K562 (cell line): ENCODE results near the gene ZNF346. TPM values are rescaled to one million over a fixed set of nuclear protein-coding genes. Genes with fewer than 3 reads are reported as not detected.

Source experiments
- ATAC-seq: fragments of 200-7000 bp; cut with Tn5 transposase; 3 replicates; pipeline ENCODE4 v1.9.1; 2020; ENCODE audit warnings: moderate library complexity
- BruUV-seq: library from RNA; stranded (reverse); fragments of 400-500 nt; replicated peaks from 2 replicates; lab custom pipeline; 2021; lab: Mats Ljungman, UMichigan
- CTCF ChIA-PET: fragments of 300-600 bp; formaldehyde crosslinking; extraction: SDS; loops from one replicate; lab custom pipeline; 2021; ENCODE audit warnings: low intra/inter-chr PET ratio; lab: Yijun Ruan, JAX
- POLR2A ChIA-PET: fragments of 300-600, 350-650 bp; sonication (Branson Sonifier 250); formaldehyde crosslinking; extraction: SDS; loops from one replicate; lab custom pipeline; 2021; ENCODE audit warnings: antibody characterized with exemption, inconsistent platforms; lab: Yijun Ruan, JAX
- DNase-seq, 4 experiments: peaks; one replicate each; pipeline versions ENCODE4 v3.0.0 to v3.0.0-alpha.2; 2011 to 2018; ENCODE audit warnings: low spot score in 3 of 4, mixed read lengths in 3 of 4; ENCODE audit errors: extremely low read depth in 1 of 4
- FAIRE-seq: peaks from 2 replicates; lab custom pipeline; 2011; peaks lifted over from hg19 to GRCh38; lab: Jason Lieb, UNC
- H2AFZ ChIP-seq: 2 replicates; pipeline ENCODE4 v1.6.0; 2011; ENCODE audit warnings: low read depth, low read length, control low read depth, inconsistent platforms
- H3K27ac ChIP-seq: fragments of 200-600 bp; 3 replicates; pipeline ENCODE4 v1.8.0; 2011; ENCODE audit warnings: low read depth, mild to moderate bottlenecking, control low read depth, inconsistent platforms, low read length, moderate library complexity, mixed read lengths; ENCODE audit errors: extremely low read depth
- H3K27me3 ChIP-seq, 2 experiments: fragments of 300-600 bp in 1 of 2; 2 replicates in 1 of 2; 3 replicates in 1 of 2; pipeline versions ENCODE4 v1.6.0 to v1.8.0; 2011; ENCODE audit warnings: inconsistent platforms in 2 of 2, low read length in 2 of 2, mild to moderate bottlenecking in 1 of 2, mixed read lengths in 1 of 2, moderate library complexity in 1 of 2; ENCODE audit not compliant: control insufficient read depth in 2 of 2, insufficient read depth in 2 of 2
- H3K36me3 ChIP-seq: fragments of 300-600 bp; 3 replicates; pipeline ENCODE4 v1.8.0; 2011; ENCODE audit warnings: mild to moderate bottlenecking, low read length, inconsistent platforms; ENCODE audit not compliant: control insufficient read depth, insufficient read depth
- H3K4me1 ChIP-seq, 2 experiments: fragments of 200-600 bp in 1 of 2; replicated peaks in 1 of 2; 2 replicates in 1 of 2; 3 replicates in 1 of 2; pipeline versions ENCODE4 v1.5.1 to v1.8.0; 2011; ENCODE audit warnings: inconsistent platforms in 2 of 2, low read length in 2 of 2, mild to moderate bottlenecking in 1 of 2, mixed read lengths in 1 of 2, moderate library complexity in 1 of 2; ENCODE audit not compliant: control insufficient read depth in 2 of 2, insufficient read depth in 2 of 2
- H3K4me2 ChIP-seq: 2 replicates; pipeline ENCODE4 v1.6.1; 2011; ENCODE audit warnings: low read length, control low read depth, inconsistent platforms, mixed read lengths; ENCODE audit not compliant: insufficient read depth
- H3K4me3 ChIP-seq: fragments of 200-600 bp; sonication (generic), shearing (Covaris generic); 2 replicates; pipeline ENCODE4 v1.5.1; 2016; ENCODE audit warnings: control low read depth, inconsistent platforms
- H3K79me2 ChIP-seq: fragments of 200-600 bp; 3 replicates; pipeline ENCODE4 v1.8.0; 2011; ENCODE audit warnings: low read length, inconsistent platforms; ENCODE audit not compliant: control insufficient read depth, insufficient read depth
- H3K9ac ChIP-seq, 2 experiments: 2 replicates each; pipeline versions ENCODE4 v1.6.0 to v1.6.1; 2011; ENCODE audit warnings: low read depth in 2 of 2, low read length in 2 of 2, control low read depth in 1 of 2, inconsistent platforms in 1 of 2, mild to moderate bottlenecking in 1 of 2, mixed read lengths in 1 of 2; ENCODE audit not compliant: insufficient read depth in 1 of 2
- H3K9me1 ChIP-seq: one replicate; pipeline ENCODE4 v1.6.0; 2011; ENCODE audit warnings: inconsistent platforms, mild to moderate bottlenecking, low read length, moderate library complexity; ENCODE audit not compliant: control insufficient read depth, insufficient read depth
- H3K9me3 ChIP-seq: replicated peaks from 2 replicates; pipeline ENCODE4 v1.5.1; 2011; ENCODE audit warnings: low read depth, low read length, inconsistent platforms; ENCODE audit not compliant: control insufficient read depth, insufficient read depth
- H4K20me1 ChIP-seq: replicated peaks from 2 replicates; pipeline ENCODE4 v1.6.1; 2011; ENCODE audit warnings: low read length, inconsistent platforms, mixed read lengths; ENCODE audit not compliant: control insufficient read depth, insufficient read depth
- BCOR ChIP-seq: fragments of 450-650 bp; IDR thresholded peaks from 2 replicates; pipeline ENCODE4 v1.6.1; 2016
- CSDE1 ChIP-seq, 2 experiments: fragments of 450-650 bp; IDR thresholded peaks; 2 replicates each; pipeline ENCODE4 v1.6.1; 2016; ENCODE audit warnings: mild to moderate bottlenecking in 1 of 2
- DDX20 ChIP-seq: fragments of 450-650 bp; IDR thresholded peaks from 2 replicates; pipeline ENCODE4 v1.6.1; 2016; ENCODE audit warnings: missing genetic modification characterization, low read depth, mild to moderate bottlenecking, missing compliant biosample characterization, moderate library complexity
- EGR1 ChIP-seq: fragments of 450-650 bp; conservative IDR thresholded peaks from 2 replicates; pipeline ENCODE4 v1.6.1; 2017; ENCODE audit warnings: mild to moderate bottlenecking
- MTA1 ChIP-seq: fragments of 450-650 bp; IDR thresholded peaks from 2 replicates; pipeline ENCODE4 v1.6.1; 2017; ENCODE audit warnings: borderline replicate concordance
- PML ChIP-seq: IDR thresholded peaks from 2 replicates; pipeline ENCODE4 v1.6.1; 2012; ENCODE audit warnings: low read length, inconsistent platforms
- POLR2G ChIP-seq: fragments of 200-400 bp; formaldehyde crosslinking; IDR thresholded peaks from 2 replicates; pipeline ENCODE4 v1.6.1; 2017; ENCODE audit warnings: low read depth, mild to moderate bottlenecking, antibody characterized with exemption, low read length, moderate library complexity
- RBM25 ChIP-seq: fragments of 200-400 bp; formaldehyde crosslinking; IDR thresholded peaks from 2 replicates; pipeline ENCODE4 v1.6.1; 2018; ENCODE audit warnings: low read length, low read depth, moderate library complexity; ENCODE audit not compliant: severe bottlenecking
- SMARCE1 ChIP-seq: fragments of 450-650 bp; IDR thresholded peaks from 2 replicates; pipeline ENCODE4 v1.7.1; 2016; ENCODE audit warnings: mild to moderate bottlenecking
- ZNF384 ChIP-seq: IDR thresholded peaks from 2 replicates; pipeline ENCODE4 v1.6.1; 2012; ENCODE audit warnings: low read depth, low read length, improper control_type of control experiment
- ZNF436 ChIP-seq: fragments of 250-450, 450-650 bp; sonication (Bioruptor Pico); formaldehyde crosslinking; IDR thresholded peaks from 2 replicates; pipeline ENCODE4 v1.7.0; 2020; ENCODE audit warnings: mild to moderate bottlenecking
- ZNF589 ChIP-seq: fragments of 200-800 bp; sonication (Bioruptor generic); IDR thresholded peaks from 2 replicates; pipeline ENCODE4 v1.6.1; 2016; ENCODE audit warnings: low read depth, missing genetic modification characterization, missing compliant biosample characterization
- WGBS: fragments of 100-300 bp; shearing (Covaris generic); methylation state at CpG from one replicate; pipeline ENCODE4 v1.1.6; 2016; ENCODE audit warnings: low coverage, mixed read lengths; ENCODE audit not compliant: insufficient coverage; ENCODE audit errors: missing lambda C conversion rate; 5-methylcytosine and 5-hydroxymethylcytosine counted together
- in situ Hi-C: fragments of 300-500 bp; cut with MboI; formaldehyde crosslinking; loops from 4 replicates; pipeline ENCODE4 v1.15.0; 2018; ENCODE audit warnings: inconsistent platforms, mixed read lengths
- intact Hi-C: fragments of 100-400 bp; cut with micrococcal nuclease; formaldehyde crosslinking; loops from 2 replicates; pipeline ENCODE4 v1.14.2; 2022
- polyA plus RNA-seq, 8 experiments: library from polyadenylated mRNA; depleted of rRNA in 4 of 8; stranded (reverse) in 5 of 8; unstranded in 3 of 8; fragments of >200 nt; fragmentation: Nextera tagmentation in 2 of 8; fragmentation: Illumina TruSeq in 1 of 8; extraction: Ambion mirVana in 2 of 8; extraction: Trizol in 1 of 8; gene quantifications; 2 replicates each; pipeline versions ENCODE4 v1.2.1 to v1.2.3, GENCODE V29; 2011 to 2014; ENCODE audit warnings: inconsistent platforms in 1 of 8, missing spikeins in 1 of 8
- total RNA-seq, 7 experiments: library from RNA; depleted of rRNA in 6 of 7; stranded (reverse); fragments of >200 nt in 6 of 7; fragmentation: Illumina TruSeq in 2 of 7; extraction: Trizol in 2 of 7; gene quantifications; 2 replicates each; pipeline versions ENCODE4 v1.2.1 to v1.2.3, GENCODE V29; 2011 to 2021; ENCODE audit warnings: low replicate concordance in 1 of 7
- TF ChIP-seq, protein P1 (sequence below): sonication (generic); formaldehyde crosslinking; IDR thresholded peaks from 2 replicates; pipeline ENCODE4 v1.9.0; 2022; ENCODE audit warnings: mild to moderate bottlenecking, missing genetic modification reagents
- TF ChIP-seq, protein P2 (sequence below), 3 experiments: fragments of 200-800 bp in 1 of 3; sonication (Bioruptor generic) in 1 of 3; sonication (generic) in 1 of 3; formaldehyde crosslinking in 1 of 3; IDR thresholded peaks; 2 replicates each; pipeline versions ENCODE4 v1.6.1 to v1.8.0; 2016 to 2022; ENCODE audit warnings: mild to moderate bottlenecking in 2 of 3, missing compliant biosample characterization in 2 of 3, missing genetic modification characterization in 2 of 3, missing genetic modification reagents in 1 of 3
- TF ChIP-seq, protein P3 (sequence below): fragments of 450-650 bp; IDR thresholded peaks from 2 replicates; pipeline ENCODE4 v1.6.1; 2016; ENCODE audit warnings: low read depth

Gene ZNF346
- total and polyA plus RNA-seq, 9 of the 15 experiments (the other 6 are each of a cell fraction or from before 2014, with no cell fraction given) = 5.0 to 25.1 (median 20.1) TPM

DNA sequence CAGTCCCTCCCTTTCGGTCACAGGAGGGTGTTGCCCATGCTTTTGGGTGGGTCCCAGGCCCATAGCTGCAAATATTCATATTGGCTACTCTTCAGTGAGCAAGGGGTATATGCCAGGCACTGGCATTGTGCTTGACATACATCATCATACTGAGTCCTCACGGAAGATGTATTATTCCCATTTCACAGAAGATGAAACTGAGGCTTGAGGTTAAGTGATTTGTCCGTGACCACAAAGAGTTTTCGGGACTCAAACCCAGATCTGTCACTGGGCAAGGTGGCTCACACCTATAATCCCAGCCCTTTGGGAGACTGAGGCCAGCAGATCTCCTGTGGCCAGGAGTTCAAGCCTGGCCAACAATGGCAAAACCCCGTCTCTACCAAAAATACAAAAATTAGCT, 57.8 kb downstream of the ZNF346 start:
- Histone ChIP-seq H3K4me2 (no peak overlapping the region), H4K20me1 (no peaks in the 10 kb centered on the region), H3K9ac (no peak overlapping the region), H3K9me3 (no peaks in the 10 kb centered on the region), H3K36me3 (no peaks in the 10 kb centered on the region), H3K4me1 (peaks cover 4 to 8% of the 10 kb centered on the region in 2 experiments; a peak in 4 of 5 replicates), H2AFZ (no peak overlapping the region), H3K27me3 (no peaks in the 10 kb centered on the region), H3K4me3 (no peak overlapping the region), H3K9me1 (no peaks in the 10 kb centered on the region), H3K27ac (no peak overlapping the region), H3K79me2 (no peaks in the 10 kb centered on the region)
- DNase-seq (no peak), FAIRE-seq (no peak), ATAC-seq (no peak)
- intact Hi-C loops (no loop called here), in situ Hi-C loops (no loop called here)
- WGBS = 51% methylated on average over 5 of the region's 5 CpGs
- BruUV-seq = no TSS peak
- ChIA-PET CTCF (no interaction called here), POLR2A (interaction anchor here (0.9 kb wide), 1 partner anchor 371 kb away, joined by 3 read pairs; no protein-coding TSS in a partner anchor)
- TF ChIP-seq, protein P1, sequence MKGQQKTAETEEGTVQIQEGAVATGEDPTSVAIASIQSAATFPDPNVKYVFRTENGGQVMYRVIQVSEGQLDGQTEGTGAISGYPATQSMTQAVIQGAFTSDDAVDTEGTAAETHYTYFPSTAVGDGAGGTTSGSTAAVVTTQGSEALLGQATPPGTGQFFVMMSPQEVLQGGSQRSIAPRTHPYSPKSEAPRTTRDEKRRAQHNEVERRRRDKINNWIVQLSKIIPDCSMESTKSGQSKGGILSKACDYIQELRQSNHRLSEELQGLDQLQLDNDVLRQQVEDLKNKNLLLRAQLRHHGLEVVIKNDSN = no peak
- no peak for TF ChIP-seq DDX20
- TF ChIP-seq ZNF384 = no peak
- TF ChIP-seq PML = no peak
- peak; percentile 77 for TF ChIP-seq BCOR
- no peak for TF ChIP-seq ZNF436 (CRISPR knock-in tag)
- TF ChIP-seq, protein P2, sequence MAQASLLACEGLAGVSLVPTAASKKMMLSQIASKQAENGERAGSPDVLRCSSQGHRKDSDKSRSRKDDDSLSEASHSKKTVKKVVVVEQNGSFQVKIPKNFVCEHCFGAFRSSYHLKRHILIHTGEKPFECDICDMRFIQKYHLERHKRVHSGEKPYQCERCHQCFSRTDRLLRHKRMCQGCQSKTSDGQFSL (CRISPR knock-in tag; IDR thresholded peaks at IDR 0.05) = no peak
- TF ChIP-seq, protein P2 (tag; IDR thresholded peaks at IDR 0.05) = no peak
- peak; percentile 80 for TF ChIP-seq RBM25
- TF ChIP-seq, protein P3, sequence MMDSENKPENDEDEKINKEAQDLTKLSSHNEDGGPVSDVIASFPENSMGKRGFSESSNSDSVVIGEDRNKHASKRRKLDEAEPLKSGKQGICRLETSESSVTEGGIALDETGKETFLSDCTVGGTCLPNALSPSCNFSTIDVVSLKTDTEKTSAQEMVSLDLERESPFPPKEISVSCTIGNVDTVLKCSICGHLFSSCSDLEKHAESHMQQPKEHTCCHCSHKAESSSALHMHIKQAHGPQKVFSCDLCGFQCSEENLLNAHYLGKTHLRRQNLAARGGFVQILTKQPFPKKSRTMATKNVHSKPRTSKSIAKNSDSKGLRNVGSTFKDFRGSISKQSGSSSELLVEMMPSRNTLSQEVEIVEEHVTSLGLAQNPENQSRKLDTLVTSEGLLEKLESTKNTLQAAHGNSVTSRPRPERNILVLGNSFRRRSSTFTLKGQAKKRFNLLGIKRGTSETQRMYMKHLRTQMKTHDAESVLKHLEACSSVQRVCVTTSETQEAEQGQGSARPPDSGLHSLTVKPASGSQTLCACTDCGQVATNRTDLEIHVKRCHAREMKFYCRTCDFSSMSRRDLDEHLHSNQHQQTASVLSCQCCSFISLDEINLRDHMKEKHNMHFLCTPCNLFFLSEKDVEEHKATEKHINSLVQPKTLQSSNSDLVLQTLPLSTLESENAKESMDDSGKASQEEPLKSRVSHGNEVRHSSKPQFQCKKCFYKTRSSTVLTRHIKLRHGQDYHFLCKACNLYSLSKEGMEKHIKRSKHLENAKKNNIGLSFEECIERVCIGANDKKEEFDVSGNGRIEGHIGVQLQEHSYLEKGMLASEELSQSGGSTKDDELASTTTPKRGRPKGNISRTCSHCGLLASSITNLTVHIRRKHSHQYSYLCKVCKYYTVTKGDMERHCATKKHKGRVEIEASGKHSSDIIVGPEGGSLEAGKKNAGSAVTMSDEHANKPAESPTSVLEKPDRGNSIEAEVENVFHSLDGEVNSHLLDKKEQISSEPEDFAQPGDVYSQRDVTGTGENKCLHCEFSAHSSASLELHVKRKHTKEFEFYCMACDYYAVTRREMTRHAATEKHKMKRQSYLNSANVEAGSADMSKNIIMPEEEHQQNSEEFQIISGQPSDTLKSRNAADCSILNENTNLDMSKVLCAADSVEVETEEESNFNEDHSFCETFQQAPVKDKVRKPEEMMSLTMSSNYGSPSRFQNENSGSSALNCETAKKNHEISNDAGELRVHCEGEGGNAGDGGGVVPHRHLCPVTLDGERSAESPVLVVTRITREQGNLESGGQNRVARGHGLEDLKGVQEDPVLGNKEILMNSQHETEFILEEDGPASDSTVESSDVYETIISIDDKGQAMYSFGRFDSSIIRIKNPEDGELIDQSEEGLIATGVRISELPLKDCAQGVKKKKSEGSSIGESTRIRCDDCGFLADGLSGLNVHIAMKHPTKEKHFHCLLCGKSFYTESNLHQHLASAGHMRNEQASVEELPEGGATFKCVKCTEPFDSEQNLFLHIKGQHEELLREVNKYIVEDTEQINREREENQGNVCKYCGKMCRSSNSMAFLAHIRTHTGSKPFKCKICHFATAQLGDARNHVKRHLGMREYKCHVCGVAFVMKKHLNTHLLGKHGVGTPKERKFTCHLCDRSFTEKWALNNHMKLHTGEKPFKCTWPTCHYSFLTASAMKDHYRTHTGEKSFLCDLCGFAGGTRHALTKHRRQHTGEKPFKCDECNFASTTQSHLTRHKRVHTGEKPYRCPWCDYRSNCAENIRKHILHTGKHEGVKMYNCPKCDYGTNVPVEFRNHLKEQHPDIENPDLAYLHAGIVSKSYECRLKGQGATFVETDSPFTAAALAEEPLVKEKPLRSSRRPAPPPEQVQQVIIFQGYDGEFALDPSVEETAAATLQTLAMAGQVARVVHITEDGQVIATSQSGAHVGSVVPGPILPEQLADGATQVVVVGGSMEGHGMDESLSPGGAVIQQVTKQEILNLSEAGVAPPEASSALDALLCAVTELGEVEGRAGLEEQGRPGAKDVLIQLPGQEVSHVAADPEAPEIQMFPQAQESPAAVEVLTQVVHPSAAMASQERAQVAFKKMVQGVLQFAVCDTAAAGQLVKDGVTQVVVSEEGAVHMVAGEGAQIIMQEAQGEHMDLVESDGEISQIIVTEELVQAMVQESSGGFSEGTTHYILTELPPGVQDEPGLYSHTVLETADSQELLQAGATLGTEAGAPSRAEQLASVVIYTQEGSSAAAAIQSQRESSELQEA = no peak
- no peak for TF ChIP-seq ZNF589
- no peak for TF ChIP-seq SMARCE1
- no peak for TF ChIP-seq MTA1
- no peak for TF ChIP-seq CSDE1 (IDR thresholded peaks at IDR 0.05)
- TF ChIP-seq POLR2G = no peak
- no peak for TF ChIP-seq EGR1
